ENCODE results near the gene SBK3.

- TF ChIP-seq CTCF (IDR thresholded peaks at IDR 0.05; ENCODE audit: low read length) (no peak), EZH2phosphoT487 (IDR thresholded peaks at IDR 0.05; ENCODE audit: low read length) (no peak)
Observed at GRCh38 chr19:55584871-55585270, 39.5 kb upstream of the SBK3 start.
